Stimulated activated naive CD8-positive, alpha-beta T cell treated with anti-CD3 and anti-CD28 coated beads, Interleukin-15, amount 100 ng/mL, for 72 hours (primary cell): ENCODE measurements around the gene B3GALT6.

Source experiments
- ATAC-seq: fragments of 150-1000 bp; cut with Tn5 transposase; 2 replicates; pipeline ENCODE4 v1.10.0; 2021; ENCODE audit warnings: mild to moderate bottlenecking, moderate library complexity
- DNase-seq, 2 donors: peaks; one replicate each; pipeline ENCODE4 v3.0.0; 2021 to 2022
- H3K27ac Mint-ChIP-seq, 2 donors: one replicate each; pipeline ENCODE4 v1.8.0; 2022; ENCODE audit warnings: mild to moderate bottlenecking in 2 of 2, mixed read lengths in 2 of 2, moderate library complexity in 2 of 2
- H3K27me3 Mint-ChIP-seq: one replicate; pipeline ENCODE4 v1.8.0; 2022; ENCODE audit warnings: mixed read lengths
- H3K4me1 Mint-ChIP-seq: one replicate; pipeline ENCODE4 v1.8.0; 2022; ENCODE audit warnings: mild to moderate bottlenecking, mixed read lengths
- H3K4me3 Mint-ChIP-seq, 2 donors: one replicate each; pipeline ENCODE4 v1.8.0; 2022; ENCODE audit warnings: mild to moderate bottlenecking in 2 of 2, mixed read lengths in 2 of 2, moderate library complexity in 1 of 2
- H3K9me3 Mint-ChIP-seq, 2 donors: one replicate each; pipeline ENCODE4 v1.8.0; 2022; ENCODE audit warnings: mixed read lengths in 2 of 2

B3GALT6 gene

GRCh38 chr1:1207571-1207892 lies 24.5 kb upstream of the B3GALT6 start:
- DNase-seq (no peak), ATAC-seq (no peak)
- peak overlapping the region; percentile 93 to 98 for H3K4me3 Mint-ChIP-seq
- peaks cover 79% of the 10 kb centered on the region for H3K4me1 Mint-ChIP-seq
- no peaks in the 10 kb centered on the region for H3K27me3 Mint-ChIP-seq
- no peaks in the 10 kb centered on the region for H3K9me3 Mint-ChIP-seq
- H3K27ac Mint-ChIP-seq: peak overlapping the region; percentile 95

- Mint-ChIP-seq H3K9me3 (no peaks in the 10 kb centered on the region), H3K27ac (peak overlapping the region; percentile 95), H3K27me3 (no peaks in the 10 kb centered on the region), H3K4me3 (peak overlapping the region; percentile 93 to 98), H3K4me1 (peaks cover 76% of the 10 kb centered on the region)
- ATAC-seq: peak; percentile 35
- DNase-seq: peak; percentile 58 to 73
Measured at GRCh38 chr1:1208713-1209433, 23.2 kb upstream of the B3GALT6 start.

DNA sequence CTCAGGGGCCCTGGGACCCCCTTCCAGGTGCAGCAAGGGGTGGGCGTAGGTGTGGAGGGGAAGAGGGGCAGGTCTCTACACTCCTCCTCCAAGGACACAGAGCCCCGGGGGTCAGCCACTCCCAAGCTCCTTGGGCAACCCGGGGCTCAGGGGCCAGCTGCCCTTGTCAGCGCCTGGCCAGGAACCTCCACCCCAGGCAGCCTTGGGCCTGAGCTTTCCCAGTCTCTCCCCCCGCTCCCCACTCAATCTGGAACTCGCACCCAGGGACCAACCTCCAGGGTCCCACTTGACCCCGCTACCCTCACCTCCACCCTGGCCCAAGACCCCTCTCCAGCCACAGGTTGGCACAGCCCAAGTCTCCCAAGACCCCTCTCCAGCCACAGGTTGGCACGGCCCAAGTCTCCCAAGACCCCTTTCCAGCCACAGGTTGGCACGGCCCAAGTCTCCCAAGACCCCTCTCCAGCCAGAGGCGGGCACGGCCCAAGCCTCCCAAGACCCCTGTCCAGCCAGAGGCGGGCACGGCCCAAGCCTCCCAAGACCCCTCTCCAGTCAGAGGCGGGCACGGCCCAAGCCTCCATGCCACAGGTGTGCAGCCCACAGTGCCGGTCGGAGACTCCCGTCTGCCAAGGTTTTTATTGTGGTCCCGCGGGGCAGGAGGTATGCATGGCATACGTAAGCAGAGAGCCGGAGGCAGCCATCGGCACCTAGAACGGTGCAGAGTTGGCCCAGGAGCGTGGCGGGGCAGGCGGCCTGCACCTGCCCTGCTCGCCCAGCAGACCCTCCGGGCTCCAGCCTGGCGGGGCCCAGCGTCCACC lies 21.1 kb upstream of the B3GALT6 start:
- Mint-ChIP-seq H3K27me3 (no peaks in the 10 kb centered on the region), H3K9me3 (no peaks in the 10 kb centered on the region), H3K27ac (peak overlapping the region in 1 of 2 donors; percentile 76), H3K4me3 (peak overlapping the region; percentile 62 to 67), H3K4me1 (peaks cover 76% of the 10 kb centered on the region)
- no peak for ATAC-seq
- DNase-seq: no peak

DNA sequence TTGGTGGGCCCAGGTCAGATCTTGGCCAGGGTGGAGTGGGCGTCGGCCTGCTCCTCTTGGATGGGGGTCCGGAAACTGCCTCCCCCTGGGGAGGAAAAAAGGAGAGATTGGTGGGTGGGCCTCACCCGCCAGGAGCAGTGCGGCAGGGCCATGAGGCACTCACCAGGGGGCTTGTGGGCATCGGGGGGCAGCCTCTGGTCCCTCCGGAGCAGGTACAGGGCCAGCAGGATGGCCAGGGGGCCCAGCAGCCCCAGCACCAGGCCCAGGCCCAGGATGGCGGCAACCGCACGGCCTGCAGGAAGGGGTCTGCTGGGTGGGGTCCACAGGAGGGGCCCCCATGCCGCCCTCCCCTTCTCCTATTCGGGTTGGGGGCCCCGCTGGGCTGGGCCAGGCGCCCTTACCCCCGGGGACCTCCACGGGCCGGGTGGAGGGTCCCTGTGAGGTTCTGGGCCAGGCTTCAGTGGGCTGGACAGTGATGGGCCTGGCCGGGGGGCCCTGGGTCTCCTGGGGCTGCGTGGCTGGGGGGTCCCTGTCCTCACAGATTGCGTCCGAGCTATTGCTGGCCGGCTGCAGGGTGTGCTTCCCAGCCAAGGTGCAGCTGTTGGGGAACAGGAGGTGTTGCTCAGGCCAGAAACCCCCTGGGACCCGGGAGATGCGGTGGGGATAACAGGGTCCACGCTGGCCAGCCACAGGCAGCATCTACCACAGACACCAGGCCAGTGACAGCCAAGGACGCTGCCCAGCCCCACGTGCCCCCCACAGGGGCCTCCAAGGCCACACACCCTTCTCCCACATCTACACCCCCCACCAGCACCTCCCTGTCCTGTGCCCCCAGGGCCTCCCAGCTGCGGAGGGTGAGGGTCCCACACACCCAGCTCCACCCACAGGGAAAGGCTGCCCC lies 20.2 kb upstream of the B3GALT6 start:
- ATAC-seq: no peak
- peak overlapping the region; percentile 80 to 82 for H3K4me3 Mint-ChIP-seq
- peak overlapping the region; percentile 19 to 71 for H3K27ac Mint-ChIP-seq
- no peak for DNase-seq
- H3K9me3 Mint-ChIP-seq: no peaks in the 10 kb centered on the region
- peaks cover 81% of the 10 kb centered on the region for H3K4me1 Mint-ChIP-seq
- no peaks in the 10 kb centered on the region for H3K27me3 Mint-ChIP-seq

DNA sequence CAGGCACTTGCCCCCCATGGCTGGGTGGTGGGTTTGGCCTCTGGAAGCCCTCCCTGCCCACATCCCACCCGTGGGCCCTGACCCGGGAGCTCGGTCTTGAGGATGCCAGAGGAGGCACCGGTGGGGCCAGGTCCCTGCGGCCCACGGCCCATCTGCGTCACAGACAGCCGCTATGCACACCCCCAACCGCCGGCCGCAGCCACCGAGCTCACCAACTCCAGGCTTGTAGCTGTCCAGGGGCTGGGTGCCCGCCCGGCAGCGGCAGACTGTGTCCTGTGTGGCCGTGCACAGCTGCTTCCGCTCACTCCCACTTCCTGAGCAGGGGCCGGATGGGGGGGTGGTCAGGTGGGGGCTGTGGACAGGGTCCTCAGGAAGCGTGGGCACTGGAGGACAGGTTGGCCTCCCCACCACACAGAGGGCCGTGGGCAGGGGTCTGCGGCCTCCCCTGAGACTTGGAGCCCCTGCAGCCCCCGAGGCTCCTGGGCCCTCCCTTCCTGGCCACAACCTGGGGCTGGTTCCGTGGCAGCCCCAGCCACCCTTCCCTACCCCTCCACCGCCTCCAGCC lies 19.2 kb upstream of the B3GALT6 start:
- no peaks in the 10 kb centered on the region for H3K9me3 Mint-ChIP-seq
- peak in 1 of 2 donors; percentile 76 for DNase-seq
- peaks cover 82% of the 10 kb centered on the region for H3K4me1 Mint-ChIP-seq
- peak overlapping the region; percentile 79 to 82 for H3K4me3 Mint-ChIP-seq
- no peak overlapping the region for H3K27ac Mint-ChIP-seq
- peak; percentile 35 for ATAC-seq
- H3K27me3 Mint-ChIP-seq: no peaks in the 10 kb centered on the region

DNA sequence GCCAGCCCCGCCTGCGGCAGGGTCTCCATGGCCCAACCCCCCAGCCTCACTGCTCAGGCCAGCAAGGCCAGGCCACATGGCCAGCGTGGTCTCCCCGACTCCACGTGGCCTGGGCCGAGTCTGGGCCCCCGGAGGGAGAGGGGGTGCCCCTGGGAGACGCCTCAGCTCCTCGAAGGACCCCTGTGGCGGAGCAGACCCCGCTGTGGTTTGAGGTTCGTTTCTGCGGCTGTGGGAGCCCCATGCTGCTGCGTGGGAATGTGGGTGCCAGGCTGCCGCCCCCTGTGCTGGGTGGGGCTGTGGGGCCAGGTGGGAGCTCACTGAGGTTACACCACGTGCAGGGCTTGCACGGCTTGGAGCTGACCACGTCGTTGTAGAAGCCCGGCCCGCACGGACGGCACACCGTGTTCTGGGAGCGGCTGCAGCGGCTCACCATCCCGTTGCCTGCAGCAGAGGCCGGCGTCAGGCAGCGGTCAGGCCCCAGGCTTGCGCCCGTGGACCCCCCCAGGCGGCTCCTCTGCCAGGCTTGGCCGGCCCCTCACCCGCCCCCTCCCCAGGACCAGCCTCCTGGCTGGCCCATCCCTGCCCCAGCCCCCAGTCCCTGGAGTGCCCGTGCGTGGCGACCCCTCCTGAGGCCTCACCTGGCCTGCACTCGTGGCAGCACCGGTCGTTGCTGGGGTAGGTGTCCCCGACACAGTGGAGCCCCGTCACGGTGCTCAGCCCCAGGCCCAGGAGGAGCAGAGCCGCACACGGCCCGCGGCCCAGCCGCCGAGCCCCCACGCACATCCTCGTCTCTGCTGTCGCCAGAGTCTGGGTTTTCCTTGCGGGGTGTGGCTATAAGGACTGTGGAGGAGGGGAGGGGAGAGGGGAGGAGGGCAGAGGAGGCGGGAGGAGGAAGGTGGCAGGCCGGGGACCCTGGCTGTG lies 18.4 kb upstream of the B3GALT6 start, which contains the start of gene TNFRSF4:
TSS of gene TNFRSF4 (minus strand) at position 809 of the 921 bp plus-strand sequence. CDS start at position 783, 26 bp downstream.
- Mint-ChIP-seq H3K27ac (peak within 1 kb of the TSS; percentile 63 to 74), H3K4me1 (peaks cover 82% of the 10 kb centered on the region), H3K4me3 (peak within 1 kb of the TSS; percentile 79 to 88), H3K27me3 (no peaks in the 10 kb centered on the region), H3K9me3 (no peaks in the 10 kb centered on the region)
- ATAC-seq (peak; percentile 34), DNase-seq (peak in 1 of 2 donors; percentile 62)

GRCh38 chr1:1215080-1215676 lies 16.9 kb upstream of the B3GALT6 start:
- Mint-ChIP-seq H3K4me3 (peak overlapping the region; percentile 79 to 88), H3K4me1 (peaks cover 78% of the 10 kb centered on the region), H3K9me3 (no peaks in the 10 kb centered on the region), H3K27ac (peak overlapping the region in 1 of 2 donors; percentile 19), H3K27me3 (no peaks in the 10 kb centered on the region)
- ATAC-seq (no peak), DNase-seq (no peak)

DNA sequence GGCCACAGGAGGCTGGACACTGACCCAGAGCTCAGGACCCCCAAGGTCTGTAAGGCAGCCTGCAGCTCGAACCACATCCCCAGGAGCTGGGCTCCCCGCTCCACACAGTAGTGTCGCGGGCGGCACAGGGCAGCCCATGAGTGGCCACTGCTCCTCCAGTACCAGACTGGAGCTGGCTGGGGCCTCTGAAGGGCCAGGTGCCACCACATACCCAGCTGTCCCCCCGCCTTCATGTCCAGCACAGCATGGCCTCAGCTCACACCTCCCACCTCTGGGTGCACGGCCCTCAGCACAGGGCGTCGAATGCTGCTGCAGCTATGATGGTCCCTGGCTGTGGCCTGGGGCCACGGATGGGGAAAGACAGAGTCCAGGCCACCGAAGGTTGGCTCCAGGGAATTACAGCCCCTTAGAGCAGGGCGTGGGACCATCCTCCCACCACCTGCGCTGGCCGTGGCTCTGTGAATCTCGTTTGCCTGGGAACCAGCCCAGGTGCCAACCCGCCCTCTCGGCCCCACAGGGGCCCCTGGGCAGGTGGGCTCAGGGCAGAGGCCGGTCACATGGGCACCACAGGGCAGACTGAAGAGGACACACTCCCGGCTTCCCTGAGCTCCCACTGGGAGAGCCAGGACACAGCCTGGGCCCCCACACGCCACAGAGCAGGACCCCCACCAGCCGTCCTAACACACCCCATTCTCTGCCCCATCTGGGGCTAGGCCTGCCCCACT lies 16.0 kb upstream of the B3GALT6 start:
- DNase-seq (no peak), ATAC-seq (no peak)
- H3K9me3 Mint-ChIP-seq: no peaks in the 10 kb centered on the region
- peaks cover 70% of the 10 kb centered on the region for H3K4me1 Mint-ChIP-seq
- H3K27me3 Mint-ChIP-seq: no peaks in the 10 kb centered on the region
- H3K4me3 Mint-ChIP-seq: peak overlapping the region in 1 of 2 donors; percentile 50
- H3K27ac Mint-ChIP-seq: peak overlapping the region in 1 of 2 donors; percentile 16

- Mint-ChIP-seq H3K4me1 (peaks cover 64% of the 10 kb centered on the region), H3K4me3 (peak overlapping the region; percentile 35 to 50), H3K27ac (peak overlapping the region; percentile 41 to 78), H3K27me3 (no peaks in the 10 kb centered on the region), H3K9me3 (no peaks in the 10 kb centered on the region)
- ATAC-seq (no peak), DNase-seq (no peak)
Measured at GRCh38 chr1:1216770-1217620, 15.0 kb upstream of the B3GALT6 start.

- Mint-ChIP-seq H3K27ac (no peak overlapping the region), H3K4me1 (peaks cover 59% of the 10 kb centered on the region), H3K9me3 (no peaks in the 10 kb centered on the region), H3K27me3 (no peaks in the 10 kb centered on the region), H3K4me3 (no peak overlapping the region)
- DNase-seq: no peak
- ATAC-seq: no peak
Measured at GRCh38 chr1:1217621-1218523, 14.2 kb upstream of the B3GALT6 start.

DNA sequence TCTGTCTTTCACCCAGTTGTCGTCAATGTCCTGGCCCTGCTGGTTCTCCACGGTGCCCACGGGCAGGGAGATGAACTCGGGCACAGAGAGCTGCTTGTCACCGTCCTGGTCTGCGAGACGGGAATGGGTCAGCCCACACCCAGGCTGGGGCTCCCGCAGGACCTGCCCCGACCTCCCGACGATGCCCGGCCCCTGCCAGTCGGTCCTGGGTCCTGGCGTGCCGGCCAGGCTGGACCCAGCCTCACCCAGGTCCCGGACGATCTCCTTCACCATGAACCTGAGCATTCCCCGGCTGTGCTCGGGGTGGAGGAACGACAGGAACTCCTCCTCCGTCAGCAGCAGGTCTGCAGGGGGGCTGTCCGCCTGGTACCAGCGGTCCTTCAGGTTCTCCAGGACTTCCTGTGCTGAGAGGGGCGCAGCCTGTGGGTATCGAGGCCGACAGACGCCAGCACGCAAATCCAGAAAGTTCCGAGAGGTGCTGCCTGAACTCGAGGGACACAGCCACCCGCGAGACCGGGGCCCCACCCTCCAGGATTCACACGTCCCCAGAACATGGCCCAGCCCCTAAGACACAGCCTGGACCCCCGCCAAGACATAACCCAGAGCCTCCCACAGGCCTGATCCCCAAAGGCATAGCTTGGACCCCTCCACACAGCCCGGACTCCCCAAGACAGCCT lies 13.4 kb upstream of the B3GALT6 start:
- peaks cover 59% of the 10 kb centered on the region for H3K4me1 Mint-ChIP-seq
- peak overlapping the region; percentile 5 to 85 for H3K27ac Mint-ChIP-seq
- no peaks in the 10 kb centered on the region for H3K27me3 Mint-ChIP-seq
- ATAC-seq (no peak), DNase-seq (no peak)
- H3K4me3 Mint-ChIP-seq: no peak overlapping the region
- H3K9me3 Mint-ChIP-seq: no peaks in the 10 kb centered on the region
